Measurements from ENCODE around the gene ZNF598. TPM values are rescaled to one million over a fixed set of nuclear protein-coding genes. Genes with fewer than 3 reads are reported as not detected.

The ZNF598 gene
- total and polyA plus RNA-seq, 2 of the 13 experiments (the other 11 are each of a cell fraction or from before 2014, with no cell fraction given), result 13.5 to 14.2 TPM

DNA sequence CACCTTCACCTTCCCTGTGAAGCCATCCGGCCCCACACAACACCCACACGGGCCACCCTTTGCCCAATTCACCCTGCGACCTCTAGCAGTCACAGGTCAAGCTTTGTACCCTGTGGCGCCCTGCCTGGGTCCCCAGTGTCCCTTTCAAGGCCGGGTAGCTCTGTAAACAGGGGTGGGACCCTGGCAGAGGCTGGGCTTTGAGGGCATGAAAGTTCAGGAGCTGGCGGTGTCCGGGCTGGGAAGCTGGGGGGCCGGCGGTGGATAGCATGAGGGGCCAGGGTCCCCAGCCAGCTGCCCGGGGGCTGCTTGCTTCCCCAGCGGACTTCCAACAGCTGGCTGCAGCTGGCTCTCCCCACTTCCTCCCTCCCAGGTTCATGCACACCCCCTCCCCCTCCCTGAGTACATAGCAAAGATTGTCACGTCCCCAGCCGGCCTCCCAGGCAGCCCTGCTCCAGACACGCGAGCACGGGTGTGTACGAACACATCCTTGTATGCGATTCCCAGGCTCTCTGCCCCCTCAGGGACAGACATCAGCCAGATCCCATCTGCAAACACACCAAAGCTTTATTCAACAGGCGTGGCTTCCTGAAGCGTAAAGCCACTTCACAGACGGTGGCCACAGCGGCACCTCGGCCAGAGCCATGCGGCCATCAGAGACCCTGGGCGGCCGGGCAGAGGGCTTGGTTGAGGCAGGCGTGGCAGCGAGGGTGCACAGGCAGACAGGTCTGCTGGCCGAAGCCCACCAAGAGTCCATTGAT is 29.8 kb upstream of the ZNF598 start (continued):
- TF ChIP-seq, protein P1, sequence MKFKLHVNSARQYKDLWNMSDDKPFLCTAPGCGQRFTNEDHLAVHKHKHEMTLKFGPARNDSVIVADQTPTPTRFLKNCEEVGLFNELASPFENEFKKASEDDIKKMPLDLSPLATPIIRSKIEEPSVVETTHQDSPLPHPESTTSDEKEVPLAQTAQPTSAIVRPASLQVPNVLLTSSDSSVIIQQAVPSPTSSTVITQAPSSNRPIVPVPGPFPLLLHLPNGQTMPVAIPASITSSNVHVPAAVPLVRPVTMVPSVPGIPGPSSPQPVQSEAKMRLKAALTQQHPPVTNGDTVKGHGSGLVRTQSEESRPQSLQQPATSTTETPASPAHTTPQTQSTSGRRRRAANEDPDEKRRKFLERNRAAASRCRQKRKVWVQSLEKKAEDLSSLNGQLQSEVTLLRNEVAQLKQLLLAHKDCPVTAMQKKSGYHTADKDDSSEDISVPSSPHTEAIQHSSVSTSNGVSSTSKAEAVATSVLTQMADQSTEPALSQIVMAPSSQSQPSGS (CRISPR knock-in tag; IDR thresholded peaks at IDR 0.05), result no peak
- 0 out of 2 replicates have a peak, but pooled peaks have one; percentile 5 for TF ChIP-seq CEBPG (CRISPR knock-in tag; IDR thresholded peaks at IDR 0.05)
- TF ChIP-seq ZSCAN9 (CRISPR knock-in tag; IDR thresholded peaks at IDR 0.05; ENCODE audit: borderline replicate concordance), result peak; percentile 48; the same call in 1 of the 2 replicates
- TF ChIP-seq, protein P2, sequence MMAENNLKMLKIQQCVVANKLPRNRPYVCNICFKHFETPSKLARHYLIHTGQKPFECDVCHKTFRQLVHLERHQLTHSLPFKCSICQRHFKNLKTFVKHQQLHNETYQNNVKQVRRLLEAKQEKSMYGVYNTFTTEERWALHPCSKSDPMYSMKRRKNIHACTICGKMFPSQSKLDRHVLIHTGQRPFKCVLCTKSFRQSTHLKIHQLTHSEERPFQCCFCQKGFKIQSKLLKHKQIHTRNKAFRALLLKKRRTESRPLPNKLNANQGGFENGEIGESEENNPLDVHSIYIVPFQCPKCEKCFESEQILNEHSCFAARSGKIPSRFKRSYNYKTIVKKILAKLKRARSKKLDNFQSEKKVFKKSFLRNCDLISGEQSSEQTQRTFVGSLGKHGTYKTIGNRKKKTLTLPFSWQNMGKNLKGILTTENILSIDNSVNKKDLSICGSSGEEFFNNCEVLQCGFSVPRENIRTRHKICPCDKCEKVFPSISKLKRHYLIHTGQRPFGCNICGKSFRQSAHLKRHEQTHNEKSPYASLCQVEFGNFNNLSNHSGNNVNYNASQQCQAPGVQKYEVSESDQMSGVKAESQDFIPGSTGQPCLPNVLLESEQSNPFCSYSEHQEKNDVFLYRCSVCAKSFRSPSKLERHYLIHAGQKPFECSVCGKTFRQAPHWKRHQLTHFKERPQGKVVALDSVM (CRISPR knock-in tag; IDR thresholded peaks at IDR 0.05), result no peak; the same call in 1 of the 2 replicates
- no peak for TF ChIP-seq IRX3 (CRISPR knock-in tag; IDR thresholded peaks at IDR 0.05; ENCODE audit: borderline replicate concordance, low read depth)
- TF ChIP-seq, protein P3, sequence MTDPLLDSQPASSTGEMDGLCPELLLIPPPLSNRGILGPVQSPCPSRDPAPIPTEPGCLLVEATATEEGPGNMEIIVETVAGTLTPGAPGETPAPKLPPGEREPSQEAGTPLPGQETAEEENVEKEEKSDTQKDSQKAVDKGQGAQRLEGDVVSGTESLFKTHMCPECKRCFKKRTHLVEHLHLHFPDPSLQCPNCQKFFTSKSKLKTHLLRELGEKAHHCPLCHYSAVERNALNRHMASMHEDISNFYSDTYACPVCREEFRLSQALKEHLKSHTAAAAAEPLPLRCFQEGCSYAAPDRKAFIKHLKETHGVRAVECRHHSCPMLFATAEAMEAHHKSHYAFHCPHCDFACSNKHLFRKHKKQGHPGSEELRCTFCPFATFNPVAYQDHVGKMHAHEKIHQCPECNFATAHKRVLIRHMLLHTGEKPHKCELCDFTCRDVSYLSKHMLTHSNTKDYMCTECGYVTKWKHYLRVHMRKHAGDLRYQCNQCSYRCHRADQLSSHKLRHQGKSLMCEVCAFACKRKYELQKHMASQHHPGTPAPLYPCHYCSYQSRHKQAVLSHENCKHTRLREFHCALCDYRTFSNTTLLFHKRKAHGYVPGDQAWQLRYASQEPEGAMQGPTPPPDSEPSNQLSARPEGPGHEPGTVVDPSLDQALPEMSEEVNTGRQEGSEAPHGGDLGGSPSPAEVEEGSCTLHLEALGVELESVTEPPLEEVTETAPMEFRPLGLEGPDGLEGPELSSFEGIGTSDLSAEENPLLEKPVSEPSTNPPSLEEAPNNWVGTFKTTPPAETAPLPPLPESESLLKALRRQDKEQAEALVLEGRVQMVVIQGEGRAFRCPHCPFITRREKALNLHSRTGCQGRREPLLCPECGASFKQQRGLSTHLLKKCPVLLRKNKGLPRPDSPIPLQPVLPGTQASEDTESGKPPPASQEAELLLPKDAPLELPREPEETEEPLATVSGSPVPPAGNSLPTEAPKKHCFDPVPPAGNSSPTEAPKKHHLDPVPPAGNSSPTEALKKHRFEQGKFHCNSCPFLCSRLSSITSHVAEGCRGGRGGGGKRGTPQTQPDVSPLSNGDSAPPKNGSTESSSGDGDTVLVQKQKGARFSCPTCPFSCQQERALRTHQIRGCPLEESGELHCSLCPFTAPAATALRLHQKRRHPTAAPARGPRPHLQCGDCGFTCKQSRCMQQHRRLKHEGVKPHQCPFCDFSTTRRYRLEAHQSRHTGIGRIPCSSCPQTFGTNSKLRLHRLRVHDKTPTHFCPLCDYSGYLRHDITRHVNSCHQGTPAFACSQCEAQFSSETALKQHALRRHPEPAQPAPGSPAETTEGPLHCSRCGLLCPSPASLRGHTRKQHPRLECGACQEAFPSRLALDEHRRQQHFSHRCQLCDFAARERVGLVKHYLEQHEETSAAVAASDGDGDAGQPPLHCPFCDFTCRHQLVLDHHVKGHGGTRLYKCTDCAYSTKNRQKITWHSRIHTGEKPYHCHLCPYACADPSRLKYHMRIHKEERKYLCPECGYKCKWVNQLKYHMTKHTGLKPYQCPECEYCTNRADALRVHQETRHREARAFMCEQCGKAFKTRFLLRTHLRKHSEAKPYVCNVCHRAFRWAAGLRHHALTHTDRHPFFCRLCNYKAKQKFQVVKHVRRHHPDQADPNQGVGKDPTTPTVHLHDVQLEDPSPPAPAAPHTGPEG (CRISPR knock-in tag; IDR thresholded peaks at IDR 0.05), result no peak
- peak; percentile 60; the same call in 1 of the 2 replicates for TF ChIP-seq REL (CRISPR knock-in tag; conservative IDR thresholded peaks at IDR 0.05)
- no peak for TF ChIP-seq ZFP36 (IDR thresholded peaks at IDR 0.05; ENCODE audit: borderline replicate concordance, low read depth, low read length, partially characterized antibody)
- TF ChIP-seq JDP2 (CRISPR knock-in tag; IDR thresholded peaks at IDR 0.05; ENCODE audit: borderline replicate concordance), result no peak
- TF ChIP-seq ZNF75D (CRISPR knock-in tag; IDR thresholded peaks at IDR 0.05; ENCODE audit: borderline replicate concordance), result no peak
- TF ChIP-seq ZNF230 (CRISPR knock-in tag; IDR thresholded peaks at IDR 0.05), result peak; percentile 69; the same call in 1 of the 2 replicates
- TF ChIP-seq TEAD2 (CRISPR knock-in tag; IDR thresholded peaks at IDR 0.05), result no peak
- TF ChIP-seq YEATS2 (CRISPR knock-in tag; IDR thresholded peaks at IDR 0.05; ENCODE audit: borderline replicate concordance), result peak; percentile 63; the same call in 1 of the 2 replicates
- TF ChIP-seq, protein P4, sequence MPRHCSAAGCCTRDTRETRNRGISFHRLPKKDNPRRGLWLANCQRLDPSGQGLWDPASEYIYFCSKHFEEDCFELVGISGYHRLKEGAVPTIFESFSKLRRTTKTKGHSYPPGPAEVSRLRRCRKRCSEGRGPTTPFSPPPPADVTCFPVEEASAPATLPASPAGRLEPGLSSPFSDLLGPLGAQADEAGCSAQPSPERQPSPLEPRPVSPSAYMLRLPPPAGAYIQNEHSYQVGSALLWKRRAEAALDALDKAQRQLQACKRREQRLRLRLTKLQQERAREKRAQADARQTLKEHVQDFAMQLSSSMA (CRISPR knock-in tag; IDR thresholded peaks at IDR 0.05), result 0 out of 2 replicates have a peak, but pooled peaks have one; percentile 35
- TF ChIP-seq NFRKB (IDR thresholded peaks at IDR 0.05), result no peak
- no peak for TF ChIP-seq TP53 (CRISPR knock-in tag; conservative IDR thresholded peaks at IDR 0.05)
- no peak for TF ChIP-seq EZH2 (conservative IDR thresholded peaks at IDR 0.05; ENCODE audit: low read depth, low read length)
- TF ChIP-seq ZNF747 (CRISPR knock-in tag; IDR thresholded peaks at IDR 0.05; ENCODE audit: borderline replicate concordance), result peak; percentile 93
- no peak for TF ChIP-seq ATM (IDR thresholded peaks at IDR 0.05; ENCODE audit: borderline replicate concordance)

Measured in HepG2 (cell line).